ENCODE data around the gene CDK12. TPM values are rescaled to one million over a fixed set of nuclear protein-coding genes. Genes with fewer than 3 reads are reported as not detected.

CDK12 gene
- total and polyA plus RNA-seq, 10 of the 15 experiments (the other 5 are each of a cell fraction or from before 2014, with no cell fraction given) = 3.2 to 55.1 (median 31.9) TPM

- Histone ChIP-seq H3K27me3 (replicated peaks in 1 of 2; ENCODE audit: control insufficient read depth in 2 of 2, insufficient read depth in 2 of 2, low read length in 1 of 2) (no peaks in the 10 kb centered on the region), H3K4me3 (no peak overlapping the region), H2AFZ (ENCODE audit: control insufficient read depth, low read depth, low read length) (no peak overlapping the region), H3K79me2 (ENCODE audit: control insufficient read depth, insufficient read depth, low read length) (no peaks in the 10 kb centered on the region), H3K9me3 (replicated peaks; ENCODE audit: control insufficient read depth, insufficient read depth, low read length) (no peaks in the 10 kb centered on the region), H3K4me1 (ENCODE audit: control insufficient read depth, insufficient read depth, low read length) (no peaks in the 10 kb centered on the region), H4K20me1 (ENCODE audit: control insufficient read depth, insufficient read depth) (no peaks in the 10 kb centered on the region), H3K36me3 (ENCODE audit: control insufficient read depth in 2 of 2, insufficient read depth in 2 of 2, low read length in 1 of 2) (peaks cover 0 to 3% of the 10 kb centered on the region in 2 experiments; a peak in 1 of 4 replicates), H3K9ac (ENCODE audit: control insufficient read depth, insufficient read depth, low read length) (no peak overlapping the region), H3K27ac (ENCODE audit: control insufficient read depth, insufficient read depth) (no peak overlapping the region), H3K4me2 (ENCODE audit: control insufficient read depth, insufficient read depth) (no peak overlapping the region)
- ATAC-seq = no peak
- in situ Hi-C loops (cut with MboI) (no loop called here), intact Hi-C loops (cut with micrococcal nuclease; ENCODE audit: unreplicated experiment) (no loop called here)
- CTCF ChIA-PET = interaction anchor here (0.8 to 2.0 kb wide), 3 partner anchors 8 to 65 kb away, joined by 3 to 4 read pairs (median 4); no protein-coding TSS in a partner anchor
- POLR2A ChIA-PET = no interaction called here
- 46% methylated on average over 1 of the region's 1 CpG for WGBS (ENCODE audit: insufficient coverage, insufficient replicate concordance, low lambda C conversion rate, missing lambda C conversion rate)
- TF ChIP-seq BCL11A (IDR thresholded peaks at IDR 0.05; ENCODE audit: low read depth, low read length) (no peak), POU2F2 (IDR thresholded peaks at IDR 0.05; ENCODE audit: borderline replicate concordance, low read depth, low read length) (no peak), IKZF2 (IDR thresholded peaks at IDR 0.05) (no peak), MEF2A (IDR thresholded peaks at IDR 0.05; ENCODE audit: insufficient read depth, low read depth, low read length) (no peak), RUNX3 (IDR thresholded peaks at IDR 0.05; ENCODE audit: low read length) (no peak), EP300 (IDR thresholded peaks at IDR 0.05; ENCODE audit: borderline replicate concordance in 1 of 2, control insufficient read depth in 1 of 2, low read depth in 2 of 2, low read length in 2 of 2) (no peak), E4F1 (IDR thresholded peaks at IDR 0.05; ENCODE audit: borderline replicate concordance, partially characterized antibody) (no peak), SMAD1 (IDR thresholded peaks at IDR 0.05; ENCODE audit: low read depth, partially characterized antibody) (no peak), SMC3 (IDR thresholded peaks at IDR 0.05; ENCODE audit: borderline replicate concordance, low read length) (no peak), RAD21 (IDR thresholded peaks at IDR 0.05; ENCODE audit: insufficient read depth, low read depth, low read length) (no peak), RCOR1 (conservative IDR thresholded peaks at IDR 0.05; ENCODE audit: low read depth, low read length) (no peak), STAT1 (conservative IDR thresholded peaks at IDR 0.05) (no peak), NBN (IDR thresholded peaks at IDR 0.05) (no peak), ZBTB11 (CRISPR knock-in tag; IDR thresholded peaks at IDR 0.05) (no peak), GABPA (IDR thresholded peaks at IDR 0.05; ENCODE audit: low read depth) (no peak), CTCF (IDR thresholded peaks at IDR 0.05 in 2 of 3, conservative IDR thresholded peaks at IDR 0.05 in 1 of 3; ENCODE audit: control insufficient read depth in 2 of 3, extremely low read depth in 1 of 3, insufficient read depth in 1 of 3, low read depth in 3 of 3, low read length in 3 of 3) (no peak)
- SMC1A ChIA-PET (ENCODE audit: uncharacterized antibody, unreplicated experiment) = no interaction called here
- no peak for FAIRE-seq
- RAD21 ChIA-PET (ENCODE audit: unreplicated experiment) = no interaction called here
- no peak for DNase-seq (ENCODE audit: low read depth, low spot score)
- BruUV-seq (replicated peaks) = no TSS peak
These were observed 95.1 kb downstream of the CDK12 start for GRCh38 chr17:39556423-39556822.

Measured in GM12878 (cell line).